Measurements from ENCODE around the gene FFAR1.
A peak's percentile ranks its signal among the peaks of the same experiment; 100 is the strongest.

The FFAR1 gene, protein sequence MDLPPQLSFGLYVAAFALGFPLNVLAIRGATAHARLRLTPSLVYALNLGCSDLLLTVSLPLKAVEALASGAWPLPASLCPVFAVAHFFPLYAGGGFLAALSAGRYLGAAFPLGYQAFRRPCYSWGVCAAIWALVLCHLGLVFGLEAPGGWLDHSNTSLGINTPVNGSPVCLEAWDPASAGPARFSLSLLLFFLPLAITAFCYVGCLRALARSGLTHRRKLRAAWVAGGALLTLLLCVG (N-terminal part only)

DNA sequence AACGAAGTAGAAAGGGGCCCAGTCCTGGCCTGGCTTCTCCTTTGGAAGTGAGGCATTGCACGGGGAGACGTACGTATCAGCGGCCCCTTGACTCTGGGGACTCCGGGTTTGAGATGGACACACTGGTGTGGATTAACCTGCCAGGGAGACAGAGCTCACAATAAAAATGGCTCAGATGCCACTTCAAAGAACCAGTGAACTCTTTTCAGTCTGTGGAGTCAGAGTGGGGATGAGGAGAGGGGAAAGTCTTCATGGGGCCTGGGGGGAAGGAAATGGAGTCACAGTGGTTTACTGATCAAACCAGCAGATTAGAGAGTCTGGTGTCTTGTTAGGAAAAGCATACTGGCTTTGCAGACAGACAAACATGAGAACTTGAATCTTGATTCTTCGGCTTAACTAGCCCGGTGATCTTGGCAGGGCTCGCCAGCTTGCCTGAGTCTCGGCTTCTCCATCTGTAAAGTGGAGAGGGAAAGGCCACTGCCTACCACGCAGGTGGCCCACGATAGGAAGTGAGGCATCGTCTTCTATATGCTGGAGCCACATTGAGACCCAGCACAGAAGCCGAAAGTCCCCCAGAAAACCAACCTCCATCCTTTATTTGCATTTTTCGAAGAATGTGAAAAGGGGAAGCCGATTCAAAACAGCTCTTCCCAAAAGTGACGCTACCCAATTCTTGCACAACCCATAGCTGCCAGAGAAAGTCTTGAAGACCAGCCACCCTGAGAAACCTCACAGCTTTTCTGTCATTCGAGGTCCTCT, at the start of gene FFAR1:
TSS of gene FFAR1 (plus strand) at position 732 of the 759 bp plus-strand sequence. CDS start 3,650 bp downstream, outside the sequence.
- DNase-seq (ENCODE audit: low spot score), result no peak

DNA sequence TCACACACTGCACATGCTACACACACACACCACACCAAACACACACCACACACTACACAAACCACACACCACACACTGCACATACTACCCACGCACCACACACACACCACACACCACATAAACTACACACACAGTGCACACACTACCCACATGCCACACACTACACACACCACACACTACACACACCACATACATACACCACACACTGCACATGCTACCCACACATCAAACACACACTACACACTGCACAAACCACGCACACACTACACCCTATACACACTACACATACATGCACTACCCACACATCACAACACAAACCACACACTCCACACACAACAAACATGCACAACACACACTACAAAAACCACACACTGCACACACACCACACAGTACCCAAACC, 49.8 kb upstream of the FFAR1 start:
- no peak for DNase-seq (ENCODE audit: low spot score)

DNA sequence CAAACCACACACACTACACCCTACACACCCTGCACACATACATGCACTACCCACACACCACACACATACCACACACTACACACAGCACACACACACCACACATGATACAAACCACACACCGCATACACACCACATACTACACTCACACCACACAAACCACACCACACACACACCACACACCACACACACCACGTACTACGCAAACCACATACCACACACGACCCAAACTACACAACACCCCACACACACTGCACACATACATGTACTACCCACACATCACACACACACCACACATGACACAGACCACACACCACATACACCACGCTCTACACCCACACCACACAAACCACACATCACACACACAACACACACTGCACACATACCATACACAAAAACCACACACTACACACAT, 49.1 kb upstream of the FFAR1 start:
- no peak for DNase-seq (ENCODE audit: low spot score)

DNA sequence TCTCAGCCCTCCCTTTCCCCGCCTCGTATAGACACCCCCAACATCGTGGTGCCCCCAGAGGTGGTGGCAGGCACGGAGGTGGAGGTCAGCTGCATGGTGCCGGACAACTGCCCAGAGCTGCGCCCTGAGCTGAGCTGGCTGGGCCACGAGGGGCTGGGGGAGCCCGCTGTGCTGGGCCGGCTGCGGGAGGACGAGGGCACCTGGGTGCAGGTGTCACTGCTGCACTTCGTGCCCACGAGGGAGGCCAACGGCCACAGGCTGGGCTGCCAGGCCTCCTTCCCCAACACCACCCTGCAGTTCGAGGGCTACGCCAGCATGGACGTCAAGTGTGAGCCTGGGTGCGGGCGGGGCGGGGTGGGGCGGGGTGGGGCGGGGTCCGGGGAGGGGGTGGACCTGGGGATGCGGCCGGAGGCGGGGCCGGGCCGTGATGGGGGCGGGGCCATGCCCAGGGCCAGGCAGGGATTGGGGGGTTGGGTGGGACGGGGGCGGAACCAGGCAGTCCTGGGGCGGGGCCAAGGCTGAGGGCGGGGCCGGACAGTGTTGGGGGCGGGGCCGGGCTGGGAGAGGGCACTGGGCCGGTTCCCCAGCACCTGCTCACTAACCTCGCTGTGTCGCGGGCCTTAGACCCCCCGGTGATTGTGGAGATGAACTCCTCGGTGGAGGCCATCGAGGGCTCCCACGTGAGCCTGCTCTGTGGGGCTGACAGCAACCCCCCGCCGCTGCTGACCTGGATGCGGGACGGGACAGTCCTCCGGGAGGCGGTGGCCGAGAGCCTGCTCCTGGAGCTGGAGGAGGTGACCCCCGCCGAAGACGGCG, 48.0 kb upstream of the FFAR1 start:
- no peak for DNase-seq (ENCODE audit: low spot score)

DNA sequence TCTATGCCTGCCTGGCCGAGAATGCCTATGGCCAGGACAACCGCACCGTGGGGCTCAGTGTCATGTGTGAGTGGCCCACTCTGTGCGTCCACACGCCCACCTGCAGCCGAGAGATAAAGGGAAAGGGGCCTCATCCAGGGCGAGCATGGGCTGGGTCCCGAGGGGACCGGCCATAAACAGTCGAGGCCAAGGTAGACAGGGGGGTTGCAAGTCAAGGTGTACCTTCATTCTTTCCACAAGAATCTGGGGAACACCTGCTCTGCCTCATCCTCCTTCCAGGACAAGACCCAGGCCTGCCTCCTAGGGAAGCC, 47.4 kb upstream of the FFAR1 start:
- no peak for DNase-seq (ENCODE audit: low spot score)

DNA sequence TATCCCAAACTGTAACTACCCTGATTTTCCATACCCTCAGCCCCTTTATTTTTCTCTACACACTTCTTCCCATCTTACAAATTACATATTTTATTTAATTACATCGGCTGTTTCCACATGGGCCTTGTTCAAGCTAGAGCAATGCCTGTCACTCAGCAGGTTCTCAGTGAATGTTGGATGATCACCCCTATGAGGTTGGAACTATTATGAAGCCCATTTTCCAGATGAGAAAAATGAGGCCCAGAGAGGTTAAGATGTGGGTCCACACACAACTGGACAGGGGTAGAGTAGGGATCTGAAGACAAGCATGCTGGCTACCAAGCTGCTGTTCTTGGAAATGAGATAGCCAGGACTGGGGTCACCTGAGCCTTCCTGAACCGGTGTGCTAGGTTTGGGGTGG, 45.7 kb upstream of the FFAR1 start:
- DNase-seq (ENCODE audit: low spot score), result no peak

DNA sequence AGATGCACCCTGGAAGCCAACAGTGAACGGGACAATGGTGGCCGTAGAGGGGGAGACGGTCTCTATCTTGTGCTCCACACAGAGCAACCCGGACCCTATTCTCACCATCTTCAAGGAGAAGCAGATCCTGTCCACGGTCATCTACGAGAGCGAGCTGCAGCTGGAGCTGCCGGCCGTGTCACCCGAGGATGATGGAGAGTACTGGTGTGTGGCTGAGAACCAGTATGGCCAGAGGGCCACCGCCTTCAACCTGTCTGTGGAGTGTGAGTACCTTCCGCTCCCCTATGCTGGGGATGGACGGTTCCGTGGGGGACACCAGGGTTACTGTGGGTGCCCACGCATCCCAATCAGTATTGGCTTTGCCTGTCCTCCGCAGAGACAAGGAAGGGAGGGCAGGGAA, 45.3 kb upstream of the FFAR1 start:
- no peak for DNase-seq (ENCODE audit: low spot score)

DNA sequence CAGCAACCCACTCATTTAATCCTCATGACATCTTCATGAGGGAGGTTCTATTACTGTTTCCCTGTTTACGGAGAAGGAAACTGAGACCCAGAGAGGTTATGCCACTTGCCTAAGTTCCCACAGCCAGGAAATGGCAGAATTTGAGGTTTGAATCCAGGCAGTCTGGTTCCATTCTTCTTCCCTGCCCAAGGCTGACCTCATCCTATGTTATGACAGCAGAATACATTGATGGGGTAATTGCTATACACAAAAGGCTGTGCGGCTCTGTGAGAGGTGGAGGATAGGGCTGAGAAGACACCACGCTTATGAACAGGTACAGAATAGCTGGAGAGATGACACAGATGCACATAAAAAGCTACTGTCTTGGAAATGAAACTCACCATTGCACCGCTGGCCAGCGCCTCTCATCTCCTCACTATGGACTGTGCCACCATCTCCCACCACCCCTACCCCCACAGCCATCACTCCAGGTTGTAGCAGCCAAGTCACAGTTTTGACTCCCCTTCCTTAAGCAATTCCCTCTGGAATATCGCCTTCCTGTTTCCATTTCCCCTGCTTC, 44.3 kb upstream of the FFAR1 start:
- no peak for DNase-seq (ENCODE audit: low spot score)

DNA sequence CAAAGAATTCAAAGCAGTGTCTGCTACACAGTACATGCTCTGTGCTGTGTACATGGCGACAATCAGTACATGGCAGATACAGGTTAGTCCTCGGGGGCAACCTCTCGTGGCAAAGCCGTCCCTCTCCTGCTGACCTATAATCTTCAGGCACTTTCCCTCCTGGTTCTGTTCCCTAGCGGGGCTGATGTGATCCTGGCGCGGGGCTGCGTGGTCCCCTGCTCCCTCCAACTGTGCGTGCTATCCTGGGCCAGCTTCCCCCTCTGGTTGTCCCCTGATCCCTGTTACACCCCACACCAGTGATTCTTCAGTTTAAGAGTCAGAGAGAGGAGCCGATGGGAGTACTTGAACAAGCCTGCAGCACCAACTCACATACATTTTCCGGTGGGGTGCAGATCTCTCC, 43.7 kb upstream of the FFAR1 start:
- no peak for DNase-seq (ENCODE audit: low spot score)

DNA sequence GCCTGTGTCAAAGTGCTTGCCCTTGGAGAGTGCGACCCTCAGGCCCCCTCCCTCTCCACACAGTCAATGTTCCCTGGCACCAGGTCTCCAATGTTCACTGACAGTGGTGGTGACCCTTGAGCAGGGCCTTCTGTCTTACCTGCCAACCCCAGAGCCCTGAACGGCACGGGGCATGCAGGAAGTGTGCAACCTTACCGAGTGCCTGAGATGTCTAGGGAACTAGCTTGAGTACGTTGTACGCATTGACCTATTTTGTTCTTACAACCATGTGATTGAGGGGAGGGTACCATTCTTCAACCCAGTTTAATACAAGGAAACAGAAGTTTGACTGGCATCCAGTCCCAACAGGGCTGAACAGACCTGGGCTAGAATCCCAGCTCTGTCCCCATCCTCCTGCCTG, 42.5 kb upstream of the FFAR1 start:
- no peak for DNase-seq (ENCODE audit: low spot score)

DNA sequence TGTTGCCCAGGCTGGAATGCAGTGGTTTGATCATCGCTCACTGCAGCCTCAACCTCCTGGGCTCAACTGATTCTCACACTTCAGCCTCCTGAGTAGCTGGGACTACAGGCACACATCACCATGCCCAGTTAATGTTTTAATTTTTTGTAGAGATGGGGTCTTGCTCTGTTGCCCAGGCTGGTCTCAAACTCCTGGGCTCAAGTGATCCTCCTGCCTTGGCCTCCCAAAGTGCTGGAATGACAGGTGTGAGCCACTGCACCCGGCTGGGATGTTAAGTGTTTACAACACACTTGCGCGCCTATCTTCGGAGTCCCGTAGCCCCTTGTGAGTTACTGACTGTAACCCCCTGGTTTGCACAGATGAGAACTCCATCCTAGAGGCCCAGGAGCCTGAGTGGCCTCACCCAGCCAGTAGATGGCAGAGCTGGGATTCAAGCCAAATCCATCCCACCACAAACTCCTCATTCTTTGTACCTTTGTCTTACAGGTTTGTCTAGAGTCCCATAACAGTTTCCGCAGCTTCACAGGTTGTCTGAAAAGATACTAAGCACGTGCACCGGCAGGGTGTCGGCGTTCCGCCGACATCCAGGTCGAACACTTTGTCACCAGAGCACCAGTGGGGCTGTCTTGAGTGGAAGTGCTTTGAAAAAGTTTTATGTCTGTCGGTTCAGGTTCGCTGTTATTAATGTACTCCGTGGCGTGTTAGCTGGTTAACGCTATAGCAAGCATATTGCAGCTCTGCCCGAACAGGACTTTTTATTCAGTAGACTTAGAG, 41.0 kb upstream of the FFAR1 start:
- peak; percentile 41 for DNase-seq (ENCODE audit: low spot score)

DNA sequence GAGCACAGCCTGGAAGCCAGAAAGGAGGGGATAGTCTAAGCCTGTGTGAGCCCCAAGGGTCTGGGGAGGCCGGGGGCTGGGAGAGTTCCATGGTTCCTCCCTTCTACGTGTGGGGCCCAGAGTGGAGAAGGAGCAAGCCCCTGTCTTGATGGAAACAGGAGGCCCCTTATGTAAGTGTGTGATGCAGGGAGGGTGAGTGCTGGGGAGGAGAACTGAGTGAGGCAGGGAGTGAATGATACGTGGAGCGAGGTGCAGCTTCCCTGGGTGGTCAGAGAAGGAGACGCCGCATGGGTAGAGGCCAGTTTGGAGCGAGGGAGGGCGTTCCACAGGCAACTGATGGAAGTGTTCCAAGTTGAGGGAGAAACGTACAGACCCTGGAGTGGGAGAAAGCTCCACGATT, 39.8 kb upstream of the FFAR1 start:
- no peak for DNase-seq (ENCODE audit: low spot score)

DNA sequence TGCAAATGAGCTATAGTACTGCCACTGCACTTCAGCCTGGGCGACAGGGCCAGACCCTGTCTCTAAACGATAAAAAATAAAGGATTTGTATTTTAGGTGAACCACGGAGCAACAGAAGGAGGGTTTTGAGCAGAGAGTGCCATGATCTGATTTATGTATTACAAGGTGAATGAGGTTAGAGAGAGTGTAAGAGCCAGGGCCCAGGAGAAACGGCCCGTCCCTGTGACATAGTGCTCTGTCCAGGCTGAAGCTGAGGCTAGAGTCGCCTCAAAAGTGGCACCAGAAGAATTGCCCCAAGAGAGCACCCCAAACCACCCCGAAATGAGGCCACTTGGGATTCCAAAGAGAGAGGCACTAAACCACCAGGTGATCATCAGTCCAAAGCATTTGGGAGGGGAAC, 38.8 kb upstream of the FFAR1 start:
- no peak for DNase-seq (ENCODE audit: low spot score)

DNA sequence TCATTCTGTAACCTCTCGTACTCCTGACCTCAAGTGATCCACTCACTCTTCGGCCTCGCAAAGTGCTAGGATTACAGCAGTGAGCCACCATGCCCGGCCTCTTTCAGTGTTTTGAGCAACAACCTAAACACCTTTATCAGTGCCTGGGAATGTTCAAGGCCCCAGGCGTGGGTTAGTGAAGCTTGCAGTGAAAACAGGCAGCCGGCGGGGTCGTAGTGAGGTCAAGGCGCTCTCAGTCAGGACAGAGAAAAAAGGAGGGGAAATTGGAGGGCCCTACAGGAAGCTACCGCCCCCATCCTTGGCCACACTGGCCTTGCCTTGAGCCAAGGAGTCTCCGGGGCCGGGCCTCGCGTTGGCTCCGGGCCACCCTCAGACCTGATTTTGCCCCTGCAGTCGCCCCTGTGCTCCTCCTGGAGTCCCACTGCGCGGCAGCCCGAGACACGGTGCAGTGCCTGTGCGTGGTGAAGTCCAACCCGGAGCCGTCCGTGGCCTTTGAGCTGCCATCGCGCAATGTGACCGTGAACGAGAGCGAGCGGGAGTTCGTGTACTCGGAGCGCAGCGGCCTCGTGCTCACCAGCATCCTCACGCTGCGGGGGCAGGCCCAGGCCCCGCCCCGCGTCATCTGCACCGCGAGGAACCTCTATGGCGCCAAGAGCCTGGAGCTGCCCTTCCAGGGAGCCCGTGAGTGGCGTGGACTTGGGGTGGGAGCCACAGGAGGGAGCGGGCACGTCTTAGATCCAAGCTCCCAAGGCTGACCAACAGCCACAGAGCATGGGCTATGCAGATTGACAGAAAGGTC, 38.0 kb upstream of the FFAR1 start:
- no peak for DNase-seq (ENCODE audit: low spot score)

DNA sequence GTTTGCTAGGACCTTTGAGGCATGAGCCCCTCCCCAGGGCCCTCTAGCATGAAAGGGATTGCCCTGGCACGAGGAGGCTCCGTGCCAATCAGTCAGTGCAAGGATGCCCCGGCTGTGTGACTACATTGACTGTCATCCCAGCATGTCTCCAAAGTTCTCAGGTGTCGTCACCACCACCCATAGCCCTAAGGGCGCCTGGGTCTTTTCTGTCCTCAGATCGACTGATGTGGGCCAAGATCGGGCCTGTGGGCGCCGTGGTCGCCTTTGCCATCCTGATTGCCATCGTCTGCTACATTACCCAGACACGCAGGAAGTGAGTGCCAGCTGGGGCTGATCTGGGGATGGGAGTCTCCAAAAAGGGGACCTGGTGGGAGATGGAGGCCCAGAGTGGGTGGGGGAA, 37.4 kb upstream of the FFAR1 start:
- DNase-seq (ENCODE audit: low spot score), result no peak

DNA sequence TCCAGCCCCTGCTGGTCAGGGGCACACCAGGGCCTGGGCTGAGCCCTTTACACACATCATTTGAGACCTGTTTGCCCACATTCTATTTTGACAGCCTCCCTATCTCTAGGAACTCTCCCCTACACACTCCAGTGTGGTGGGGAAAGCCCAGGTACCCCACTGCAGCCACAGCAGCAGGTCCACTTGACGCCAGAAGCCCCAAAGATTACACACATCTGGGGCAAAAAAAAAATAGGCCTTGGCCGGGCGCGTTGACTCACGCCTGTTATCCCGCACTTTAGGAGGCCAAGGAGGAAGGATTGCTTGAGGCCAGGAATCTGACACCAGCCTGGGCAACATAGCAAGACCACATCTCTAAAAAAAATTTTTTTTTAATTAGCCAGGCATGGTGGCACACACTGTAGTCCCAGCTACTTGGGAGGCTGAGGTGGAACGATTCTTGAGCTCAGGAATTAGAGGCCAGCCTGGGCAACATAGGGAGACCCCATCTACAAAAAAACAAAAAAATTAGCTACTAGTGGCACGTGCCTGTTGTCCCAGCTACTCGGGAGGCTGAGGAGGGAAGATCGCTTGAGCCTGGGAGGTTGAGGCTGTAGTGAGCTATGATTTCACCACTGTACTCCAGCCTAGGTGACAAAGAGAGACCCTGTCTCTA, 36.8 kb upstream of the FFAR1 start:
- DNase-seq (ENCODE audit: low spot score), result no peak

DNA sequence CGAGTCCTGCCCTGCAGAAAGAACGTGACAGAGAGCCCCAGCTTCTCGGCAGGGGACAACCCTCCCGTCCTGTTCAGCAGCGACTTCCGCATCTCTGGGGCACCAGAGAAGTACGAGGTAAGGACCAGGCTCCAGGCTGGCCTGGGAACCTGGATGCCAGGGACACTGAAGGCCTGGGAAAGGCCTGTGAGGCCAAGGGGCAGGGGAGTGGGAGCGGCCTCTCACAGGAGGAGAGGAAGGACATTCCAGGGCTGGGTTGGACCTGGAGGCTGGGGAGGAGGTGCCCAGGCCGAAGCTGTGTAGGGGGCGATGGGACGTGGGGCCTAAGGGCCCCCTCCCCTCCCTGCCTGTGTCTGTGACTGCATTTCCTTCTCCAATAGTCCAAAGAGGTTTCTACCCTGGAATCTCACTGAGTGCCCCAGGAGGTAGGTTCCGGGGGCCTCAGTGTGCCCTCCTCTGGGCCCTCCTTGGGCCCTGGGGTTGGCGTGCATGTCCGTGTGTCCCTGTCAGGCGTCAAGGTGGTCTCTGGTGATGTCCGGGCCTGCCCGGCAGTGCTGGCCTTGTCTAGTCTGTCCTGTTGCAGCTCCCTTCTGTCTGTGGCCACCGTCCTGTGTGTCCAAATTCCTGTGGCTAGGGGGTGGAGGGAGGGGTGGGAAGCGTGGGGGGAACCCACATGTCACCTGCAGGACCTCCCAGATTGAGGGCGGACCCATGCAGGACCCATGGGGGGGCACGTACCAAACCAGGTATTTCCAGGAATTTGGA, 35.6 kb upstream of the FFAR1 start:
- DNase-seq (ENCODE audit: low spot score), result peak; percentile 49

DNA sequence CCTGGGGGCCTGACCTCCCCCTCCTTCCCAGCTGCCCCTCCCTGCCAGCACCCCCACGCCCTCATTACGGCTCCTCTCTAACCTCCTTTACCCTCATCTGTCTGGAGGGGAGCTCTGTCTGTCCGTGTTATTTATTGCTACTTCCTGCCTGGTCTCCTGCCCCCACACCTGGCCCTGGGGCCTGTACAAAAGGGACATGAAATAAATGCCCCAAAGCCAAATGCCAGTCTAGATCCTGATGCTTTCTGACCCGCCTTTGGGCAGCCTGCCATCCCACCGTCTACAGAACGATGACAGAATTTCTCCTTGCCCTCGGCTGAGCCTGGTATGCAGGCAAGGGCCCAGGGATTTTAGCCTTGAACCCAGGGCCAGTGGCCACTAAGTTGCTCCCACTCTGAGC, 34.1 kb upstream of the FFAR1 start:
- DNase-seq (ENCODE audit: low spot score), result peak; percentile 53

DNA sequence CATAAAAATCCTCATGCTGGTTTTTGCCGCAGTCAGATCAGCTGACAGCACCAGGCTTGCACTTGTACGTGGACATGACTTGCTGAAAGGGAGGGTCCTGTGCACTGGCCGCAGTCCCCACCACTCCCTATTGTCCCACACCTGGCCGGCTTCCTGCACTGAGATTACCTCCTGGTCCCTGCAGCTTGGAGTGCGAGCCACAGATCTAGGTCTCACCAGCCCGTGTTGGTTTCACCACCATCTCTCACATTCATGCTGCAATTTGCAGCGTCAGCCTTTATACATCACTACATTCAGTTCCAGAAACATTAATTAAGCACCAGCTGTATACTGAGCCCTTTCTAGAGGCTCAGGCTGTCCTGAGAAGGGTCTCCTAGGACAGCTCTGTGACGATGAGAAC, 33.7 kb upstream of the FFAR1 start:
- no peak for DNase-seq (ENCODE audit: low spot score)

Data from SW480 (cell line).